Measurements from ENCODE around the gene PAN3.

GRCh38 chr13:28128926-28129325, 9.4 kb upstream of the PAN3 start:
- TF ChIP-seq CTCF (conservative IDR thresholded peaks at IDR 0.05 in 1 of 2, IDR thresholded peaks at IDR 0.05 in 1 of 2; ENCODE audit: extremely low read depth in 1 of 2, insufficient read depth in 1 of 2, low read depth in 1 of 2, low read length in 2 of 2) = no peak
- TF ChIP-seq EZH2 (IDR thresholded peaks at IDR 0.05; ENCODE audit: borderline replicate concordance, low read length) = no peak

Measured in mammary epithelial cell (primary cell).